NOMO-1 (cell line): Measurements from ENCODE around the gene PLA2R1.
A peak's percentile ranks its signal among the peaks of the same experiment; 100 is the strongest.

Source experiments
- DNase-seq, 2 experiments: peaks; one replicate each; lab custom pipeline; 2025; ENCODE audit not compliant: unreplicated experiment in 2 of 2; lab: John Stamatoyannopoulos, UW

Gene PLA2R1

GRCh38 chr2:159938395-159938794 lies 124.0 kb downstream of the PLA2R1 start:
- no peak for DNase-seq

DNA sequence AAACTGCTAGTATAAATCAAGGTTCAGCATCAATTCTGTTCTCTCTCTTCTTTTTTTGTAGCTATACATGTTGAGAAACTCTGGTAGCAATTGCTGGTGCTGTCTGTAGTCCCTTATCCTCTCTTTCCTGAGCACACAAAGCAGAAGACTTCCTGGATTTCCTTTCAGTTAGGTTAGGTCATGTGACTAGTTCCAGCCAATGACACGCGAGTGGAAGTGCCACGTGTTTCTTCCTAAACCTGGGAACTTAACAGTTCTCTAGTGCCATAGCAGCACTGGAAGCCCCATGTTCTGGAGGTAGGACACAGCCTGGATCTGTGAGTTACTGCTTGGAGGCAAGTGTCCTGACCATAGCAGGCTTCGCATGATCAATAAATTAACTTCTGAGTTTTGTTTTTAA lies 125.9 kb downstream of the PLA2R1 start:
- no peak for DNase-seq

DNA sequence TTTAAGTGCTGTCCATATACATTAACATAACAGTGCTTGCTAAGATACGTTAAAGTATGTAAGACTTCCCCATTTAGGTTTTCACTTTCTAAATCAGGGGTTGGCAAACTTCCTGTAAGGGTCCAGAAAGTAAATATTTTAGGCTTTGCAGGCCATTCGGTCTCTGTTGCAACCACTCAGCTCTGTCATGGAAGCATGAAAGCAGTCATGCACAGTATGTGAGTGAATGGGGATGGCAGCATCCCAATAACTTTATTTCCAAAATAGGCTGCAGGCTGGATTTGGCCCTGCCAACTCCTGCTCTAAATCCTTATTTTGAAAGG lies 128.7 kb downstream of the PLA2R1 start:
- peak; percentile 84 to 96 for DNase-seq

GRCh38 chr2:159933040-159933726 lies 129.2 kb downstream of the PLA2R1 start:
- peak in 1 of 2 experiments; percentile 13 for DNase-seq

DNA sequence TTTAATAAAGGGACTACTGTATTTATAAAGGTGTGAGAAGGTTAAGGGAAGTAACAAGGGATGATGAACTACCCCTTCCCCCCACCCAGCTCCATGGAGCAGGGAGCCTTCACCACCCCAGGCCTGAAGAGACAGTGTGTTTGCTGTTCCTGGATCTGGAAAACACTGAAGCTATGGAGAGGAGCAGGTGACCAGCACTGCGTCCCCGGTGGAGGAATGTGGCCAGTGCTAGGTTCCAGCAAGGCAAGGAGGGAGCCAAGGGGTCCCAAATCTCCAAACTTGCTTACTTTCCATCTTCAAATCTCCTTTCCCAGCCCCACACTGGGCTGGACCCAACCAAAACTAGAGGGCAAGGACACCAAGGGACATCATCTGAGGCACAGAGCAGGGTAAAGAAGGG lies 135.7 kb downstream of the PLA2R1 start:
- no peak for DNase-seq

- DNase-seq, result no peak
Observed at GRCh38 chr2:159925975-159926374, 136.4 kb downstream of the PLA2R1 start.

- no peak for DNase-seq
Observed at GRCh38 chr2:159922563-159922962, 139.9 kb downstream of the PLA2R1 start.

DNA sequence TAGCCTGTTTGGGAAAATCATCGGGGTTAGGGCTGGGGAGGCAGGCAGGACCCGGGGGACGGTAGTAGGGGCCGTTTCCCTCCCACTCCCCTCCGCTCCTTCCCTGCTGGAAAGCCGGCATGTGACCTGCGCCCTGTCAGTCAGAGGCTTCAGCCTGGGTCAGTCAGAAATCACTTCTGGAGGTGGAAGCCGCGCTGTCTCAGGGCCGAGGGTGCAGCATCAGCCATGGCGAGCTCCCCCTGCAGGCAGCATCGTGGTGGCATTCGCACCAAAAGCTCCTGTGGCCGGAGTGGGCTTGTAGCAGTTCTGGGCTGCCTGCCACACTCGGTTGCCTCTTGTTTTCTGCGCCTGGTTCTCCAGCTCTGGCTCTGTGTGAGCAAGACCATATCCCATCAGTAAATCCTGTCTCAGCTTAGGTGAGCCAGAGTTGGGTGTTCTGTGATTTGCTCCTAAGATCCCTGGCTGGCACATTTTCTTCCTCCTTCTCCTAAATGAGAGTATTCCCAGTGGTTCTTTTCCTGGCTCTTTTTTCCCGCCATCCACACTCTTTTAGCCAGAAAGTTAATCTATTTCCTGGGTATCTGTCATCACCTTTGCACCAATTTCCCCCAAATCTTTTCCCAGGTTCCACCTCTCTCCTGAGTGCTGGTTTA lies 140.5 kb downstream of the PLA2R1 start:
- peak; percentile 46 to 57 for DNase-seq

DNA sequence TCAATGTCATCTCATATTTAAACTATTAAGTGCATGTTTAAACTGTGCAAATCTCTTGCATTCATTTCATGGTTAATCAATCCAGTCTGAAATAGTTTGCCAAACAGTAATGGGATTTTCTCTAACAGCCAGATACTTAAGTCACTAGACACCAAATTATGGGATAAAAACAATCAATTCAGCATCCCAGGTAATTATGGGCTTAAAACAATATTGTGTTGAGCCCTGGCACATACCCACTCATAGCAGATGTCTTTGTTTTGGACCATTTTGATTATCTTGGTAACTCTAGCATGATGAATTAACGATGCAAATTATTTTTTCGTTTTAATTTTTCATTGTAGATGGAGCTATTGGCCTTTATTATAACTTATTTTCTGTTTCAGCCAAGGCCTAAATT lies 145.9 kb downstream of the PLA2R1 start:
- DNase-seq, result no peak

DNA sequence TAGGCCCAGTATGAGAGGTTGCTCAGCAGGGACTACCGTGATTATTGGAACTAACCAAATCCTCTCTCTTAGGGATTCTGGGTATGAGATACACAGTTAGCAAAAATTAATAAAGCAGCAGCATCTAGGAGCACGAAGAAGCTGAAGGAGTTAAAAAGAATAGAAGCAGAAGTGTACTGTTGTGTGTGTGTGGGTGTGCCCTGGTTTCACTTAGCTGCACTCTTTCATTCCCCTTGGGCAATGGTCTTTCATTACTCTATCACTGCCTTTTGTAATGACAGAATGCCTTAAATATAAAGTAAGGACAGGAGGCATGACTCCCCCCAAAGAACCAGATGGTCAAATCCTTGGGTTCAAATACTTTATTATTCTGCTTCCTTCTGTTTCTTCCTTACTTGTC lies 148.5 kb downstream of the PLA2R1 start:
- DNase-seq, result no peak

DNA sequence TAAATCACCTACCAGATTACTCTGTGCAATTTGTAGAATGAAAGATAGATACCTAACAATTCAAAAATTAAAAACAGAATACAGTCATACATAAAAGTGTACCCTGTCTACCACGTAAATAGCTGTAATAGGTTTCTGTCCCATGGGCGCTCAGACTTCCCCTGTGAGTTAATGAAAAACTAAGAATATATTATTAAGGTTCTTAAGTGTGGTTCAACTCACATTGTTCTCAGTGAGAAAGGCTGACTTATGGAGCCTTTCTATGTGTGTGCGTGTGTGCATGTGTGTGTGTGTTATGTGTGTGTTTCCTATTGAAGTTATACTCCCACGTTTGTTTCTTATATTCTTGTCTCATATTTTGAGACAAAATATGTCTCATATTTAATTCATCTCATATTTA lies 149.8 kb downstream of the PLA2R1 start:
- no peak for DNase-seq

GRCh38 chr2:159910951-159911350 lies 151.5 kb downstream of the PLA2R1 start:
- no peak for DNase-seq

DNA sequence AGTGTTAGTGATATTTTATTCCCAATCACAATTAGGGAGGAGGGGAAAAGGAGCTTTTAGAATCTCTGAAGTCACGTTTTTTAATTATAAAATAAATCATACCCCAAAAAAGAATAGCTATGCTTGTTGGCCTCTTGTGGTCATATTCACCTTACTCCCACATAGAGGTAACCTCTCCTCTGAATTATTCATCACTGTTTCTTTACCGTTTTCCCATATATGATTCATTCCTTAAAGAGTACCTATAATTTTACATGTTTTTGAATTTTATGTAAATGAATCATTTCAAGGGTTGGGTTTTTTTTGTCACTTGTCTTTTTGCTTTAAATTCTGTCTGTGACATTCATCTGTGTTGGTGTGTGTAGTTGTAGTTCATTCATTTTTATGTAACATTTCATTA lies 153.8 kb downstream of the PLA2R1 start:
- DNase-seq, result no peak

DNA sequence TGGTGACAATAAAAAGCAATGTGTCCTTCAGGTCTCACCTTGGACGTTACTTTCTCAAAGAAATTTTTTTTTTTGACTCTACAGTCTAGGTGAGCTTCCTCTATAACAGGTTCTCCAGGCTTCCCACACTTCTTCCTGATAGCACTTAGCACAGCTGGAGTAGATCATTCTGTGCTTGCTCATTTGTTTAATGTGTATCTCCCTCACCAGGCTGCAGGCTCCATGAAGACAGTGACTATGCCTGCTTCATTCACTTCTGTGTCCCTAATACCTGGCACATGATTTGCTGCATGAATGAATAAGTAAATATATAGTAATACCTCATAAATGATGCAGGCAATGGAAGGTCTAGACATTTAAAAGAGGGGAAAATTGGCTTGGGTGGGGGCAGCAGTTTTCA lies 154.5 kb downstream of the PLA2R1 start:
- no peak for DNase-seq

DNA sequence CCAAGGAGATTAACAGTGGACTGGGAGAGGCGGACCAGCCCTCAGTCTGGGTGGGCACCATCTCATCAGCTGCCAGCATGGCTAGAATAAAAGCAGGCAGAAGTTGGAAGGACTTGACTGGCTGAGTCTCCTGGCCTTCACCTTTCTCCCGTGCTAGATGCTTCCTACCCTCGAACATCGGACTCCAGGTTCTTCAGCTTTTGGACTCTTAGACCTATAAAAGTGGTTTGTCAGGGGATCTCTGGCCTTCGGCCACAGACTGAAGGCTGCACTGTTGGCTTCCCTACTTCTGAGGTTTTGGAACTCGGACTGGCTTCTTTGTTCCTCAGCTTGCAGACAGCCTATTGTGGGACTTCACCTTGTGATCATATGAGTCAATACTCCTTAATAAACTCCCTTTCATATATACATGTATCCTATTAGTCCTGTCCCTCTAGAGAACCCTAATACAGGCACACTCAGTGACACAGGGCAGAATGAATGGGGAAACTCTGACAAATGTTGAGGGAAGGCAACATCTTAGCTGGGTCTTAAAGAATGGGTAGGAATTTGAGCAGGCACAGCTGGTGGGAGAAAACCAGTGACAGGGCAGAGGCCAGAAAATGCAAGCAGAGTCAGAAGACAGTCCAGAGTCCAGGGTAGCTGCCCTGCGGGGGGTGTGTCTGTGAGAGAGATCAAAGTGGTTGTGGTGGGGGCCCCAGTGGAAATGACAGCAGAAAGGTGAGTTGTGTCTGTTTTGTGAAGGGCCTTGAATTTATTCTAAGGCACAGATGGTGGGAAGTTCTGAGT lies 156.3 kb downstream of the PLA2R1 start:
- DNase-seq, result no peak

DNA sequence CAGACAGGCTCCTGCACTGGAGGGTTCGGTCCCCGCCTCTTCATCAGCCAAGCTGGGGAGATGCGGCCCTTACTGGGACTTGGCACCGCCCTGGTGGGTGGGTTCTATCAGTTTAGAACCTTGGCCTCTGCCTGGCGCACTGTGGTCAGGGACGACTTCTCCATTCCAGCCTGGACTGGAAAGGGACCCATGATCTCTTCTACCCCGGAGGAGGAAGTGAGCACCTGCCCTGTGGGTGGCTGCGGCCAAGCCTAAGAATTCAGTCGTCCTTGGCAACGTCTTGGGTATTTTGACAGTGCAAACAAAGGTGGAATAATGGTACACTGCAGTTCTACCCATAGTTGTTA lies 157.5 kb downstream of the PLA2R1 start:
- peak; percentile 93 to 96 for DNase-seq

DNA sequence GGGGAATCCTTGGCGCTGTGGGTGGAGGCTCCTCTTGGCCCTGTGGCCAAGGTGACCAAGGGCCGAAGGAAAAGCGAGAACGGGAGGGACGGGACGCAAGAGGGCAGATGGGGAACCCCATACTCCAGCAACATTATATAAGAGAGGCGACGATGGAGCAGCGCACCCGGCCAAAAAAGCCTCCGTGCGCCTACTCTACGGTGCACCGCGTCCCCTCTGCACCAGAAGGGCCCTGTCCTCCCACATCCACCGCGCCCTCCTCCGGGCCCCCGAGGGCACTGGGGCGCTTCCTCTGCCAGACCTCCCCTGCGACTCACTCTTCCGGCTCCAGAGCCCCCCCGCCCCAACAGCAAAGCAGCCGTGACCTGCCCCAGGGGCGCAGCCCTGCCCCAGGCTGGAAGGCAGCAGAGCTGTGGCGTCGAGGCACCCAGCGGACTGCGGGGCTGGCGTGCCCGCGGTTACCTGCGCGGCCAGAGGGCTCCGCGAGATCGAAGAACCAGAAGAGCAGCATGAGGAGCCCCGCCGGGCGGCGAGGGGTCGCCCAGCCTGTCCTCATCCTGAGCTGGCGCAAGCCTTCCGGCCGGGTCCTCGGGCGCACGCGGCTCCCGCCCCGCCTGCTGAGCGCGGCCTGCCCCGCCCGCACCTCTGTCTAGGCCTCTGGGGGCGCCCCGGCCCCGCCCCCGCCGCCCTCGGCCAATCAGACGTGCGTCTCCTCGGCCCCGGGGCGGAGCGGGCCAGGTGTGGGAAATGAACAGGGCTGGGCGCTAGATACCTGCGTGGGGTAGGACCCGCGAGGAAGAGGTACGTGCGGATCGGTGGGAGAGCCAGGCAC lies 158.1 kb downstream of the PLA2R1 start, which contains the start of gene LY75:
Gene LY75, minus strand, starts transcription at position 630 of the 832 bp plus-strand sequence.
- DNase-seq, result peak; percentile 82 to 94

DNA sequence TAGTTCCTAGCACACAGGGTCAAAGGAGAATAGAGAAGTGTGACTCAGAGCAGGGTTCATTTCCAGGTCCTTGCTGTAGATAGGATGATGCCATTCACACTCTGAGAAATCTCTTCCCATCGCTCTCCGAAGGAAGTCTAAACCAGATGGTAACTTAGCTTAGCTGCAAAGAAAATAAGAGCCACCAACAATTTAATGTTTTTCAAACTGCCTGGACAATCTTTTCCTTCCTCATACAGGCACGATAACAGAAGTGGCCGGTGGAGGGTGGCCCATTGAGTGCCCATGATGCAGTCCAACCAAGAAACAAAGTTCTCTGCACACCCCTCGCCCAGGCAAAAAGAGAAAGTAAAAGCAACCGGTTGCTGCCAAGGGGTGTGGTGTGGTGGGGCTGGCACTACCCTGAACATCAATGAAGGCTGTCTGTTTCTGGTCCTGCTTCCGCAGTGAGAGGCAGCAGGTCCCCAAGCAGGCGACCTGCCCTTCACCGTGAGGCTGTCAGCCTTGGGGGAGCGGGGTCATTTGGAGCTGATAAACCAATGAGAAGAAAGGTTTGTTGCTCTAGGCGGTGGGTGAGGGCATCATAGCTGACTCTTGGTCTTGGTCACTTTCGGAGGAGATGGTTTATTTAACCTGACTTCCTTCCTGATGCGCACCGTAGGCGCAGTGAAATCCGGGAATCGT lies 158.8 kb downstream of the PLA2R1 start:
- peak; percentile 44 to 61 for DNase-seq

DNA sequence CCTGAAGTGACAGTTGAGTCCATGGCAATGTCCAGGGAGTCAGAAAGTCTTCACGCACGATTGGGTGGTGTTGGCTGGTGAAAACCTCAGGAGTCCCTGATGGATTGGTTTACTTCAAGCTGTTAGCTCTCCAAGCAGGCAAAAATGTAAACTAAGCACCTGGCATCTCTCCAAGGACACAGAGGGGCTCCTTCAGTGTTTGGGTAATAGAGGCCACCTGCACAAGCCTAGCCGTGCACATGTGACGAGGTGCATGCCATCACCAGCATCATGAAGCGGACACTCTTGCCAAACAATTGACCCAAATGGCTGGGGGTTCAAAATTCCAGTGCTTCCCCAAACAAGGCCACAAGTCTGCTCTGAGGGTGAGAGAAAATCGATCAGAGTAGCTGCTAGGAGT lies 159.7 kb downstream of the PLA2R1 start:
- DNase-seq, result no peak

DNA sequence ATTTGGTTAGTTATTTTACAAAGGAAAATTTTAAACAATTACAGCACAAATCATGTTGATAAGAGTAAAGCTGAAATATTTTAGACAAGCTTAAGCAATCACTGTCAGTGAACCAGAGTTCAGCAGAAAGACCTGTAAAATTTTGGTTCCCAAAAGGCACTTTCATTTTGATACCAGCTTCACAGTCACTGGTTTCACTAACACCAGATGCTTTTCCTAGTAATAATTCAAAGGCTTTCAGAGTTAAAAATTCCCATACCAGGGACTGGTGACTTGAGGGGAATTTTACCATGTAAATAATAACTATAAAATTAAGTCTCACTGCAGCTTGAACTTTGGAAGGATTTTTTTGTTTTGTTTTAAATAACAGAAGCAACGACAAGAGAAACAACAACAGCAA lies 162.1 kb downstream of the PLA2R1 start:
- peak in 1 of 2 experiments; percentile 4 for DNase-seq

GRCh38 chr2:159898441-159898840 lies 164.0 kb downstream of the PLA2R1 start:
- no peak for DNase-seq
